Stimulated activated CD4-positive, alpha-beta T cell treated with anti-CD3 and anti-CD28 coated beads, Interleukin-1b, Interleukin-23, amount 100 ng/mL, for 4 hours (primary cell): ENCODE results near the gene TEX44.
"Not testable (repeated sequence)": the region's sequence is repeated elsewhere in the genome, so short reads cannot be mapped to it uniquely, and the experiment has no call there.

Source experiments
- DNase-seq, 2 donors: peaks; one replicate each; pipeline ENCODE4 v3.0.0-alpha.2; 2020; ENCODE audit warnings: low read depth in 2 of 2

Gene TEX44

GRCh38 chr2:231592636-231593145 lies at the start of gene TEX44:
Gene TEX44 (plus strand): TSS chr2:231592864. CDS start chr2:231592952, 88 bp downstream.
- no peak for DNase-seq

GRCh38 chr2:231545105-231545902 lies 47.4 kb upstream of the TEX44 start:
- no peak for DNase-seq

- no peak for DNase-seq
Observed at GRCh38 chr2:231546014-231546715, 46.5 kb upstream of the TEX44 start.

GRCh38 chr2:231547315-231548110 lies 45.2 kb upstream of the TEX44 start:
- DNase-seq: no peak

- no peak for DNase-seq
Observed at GRCh38 chr2:231548752-231549151, 43.9 kb upstream of the TEX44 start.

- DNase-seq: no peak
Observed at GRCh38 chr2:231549446-231550239, 43.0 kb upstream of the TEX44 start.

- no peak for DNase-seq
Observed at GRCh38 chr2:231552752-231553151, 39.9 kb upstream of the TEX44 start.

GRCh38 chr2:231554327-231554726 lies 38.3 kb upstream of the TEX44 start:
- DNase-seq: no peak

- no peak for DNase-seq
Observed at GRCh38 chr2:231554748-231555545, 37.7 kb upstream of the TEX44 start.

GRCh38 chr2:231556496-231556895 lies 36.2 kb upstream of the TEX44 start:
- not testable (repeated sequence) for DNase-seq

GRCh38 chr2:231556981-231557380 lies 35.7 kb upstream of the TEX44 start:
- no peak for DNase-seq

GRCh38 chr2:231557571-231558217 lies 35.0 kb upstream of the TEX44 start:
- DNase-seq: peak in 1 of 2 donors; percentile 54

GRCh38 chr2:231563378-231563961 lies 29.2 kb upstream of the TEX44 start:
- DNase-seq: no peak

GRCh38 chr2:231565887-231566594 lies 26.6 kb upstream of the TEX44 start:
- DNase-seq: no peak

GRCh38 chr2:231567159-231567558 lies 25.5 kb upstream of the TEX44 start:
- DNase-seq: no peak

GRCh38 chr2:231568098-231568784 lies 24.4 kb upstream of the TEX44 start:
- DNase-seq: no peak

GRCh38 chr2:231568785-231569435 lies 23.8 kb upstream of the TEX44 start:
- DNase-seq: no peak

GRCh38 chr2:231570915-231571314 lies 21.7 kb upstream of the TEX44 start:
- not testable (repeated sequence) for DNase-seq
